AG09319 (cell line): ENCODE data around the gene DUSP3.

ENCODE experiments used
- DNase-seq: peaks from one replicate; pipeline ENCODE4 v3.0.0-alpha.2; 2010; ENCODE audit warnings: low read depth; ENCODE audit errors: extremely low read depth
- CTCF ChIP-seq: IDR thresholded peaks from 2 replicates; pipeline ENCODE4 v1.5.1; 2011; ENCODE audit warnings: low read depth, mild to moderate bottlenecking, inconsistent platforms, low read length, moderate library complexity

The DUSP3 gene

GRCh38 chr17:43818966-43819365 lies 40.2 kb upstream of the DUSP3 start:
- no peak for TF ChIP-seq CTCF
- DNase-seq: no peak

- no peak for DNase-seq
- no peak for TF ChIP-seq CTCF
Measured at GRCh38 chr17:43817826-43818225, 39.0 kb upstream of the DUSP3 start.

GRCh38 chr17:43816336-43817320 lies 37.9 kb upstream of the DUSP3 start:
- no peak for DNase-seq
- no peak for TF ChIP-seq CTCF

GRCh38 chr17:43814714-43815113 lies 35.9 kb upstream of the DUSP3 start:
- DNase-seq: no peak
- TF ChIP-seq CTCF: no peak

GRCh38 chr17:43814026-43814425 lies 35.2 kb upstream of the DUSP3 start:
- TF ChIP-seq CTCF: no peak
- DNase-seq: no peak

- no peak for DNase-seq
- TF ChIP-seq CTCF: no peak
Measured at GRCh38 chr17:43813386-43813785, 34.6 kb upstream of the DUSP3 start.
